NCI-H1417 (cell line): Measurements from ENCODE around the gene FOXC2.
A peak's percentile ranks its signal among the peaks of the same experiment; 100 is the strongest.

Experiments
- DNase-seq, 3 experiments: peaks; one replicate each; lab custom pipeline; 2025; lab: John Stamatoyannopoulos, UW

The FOXC2 gene

DNA sequence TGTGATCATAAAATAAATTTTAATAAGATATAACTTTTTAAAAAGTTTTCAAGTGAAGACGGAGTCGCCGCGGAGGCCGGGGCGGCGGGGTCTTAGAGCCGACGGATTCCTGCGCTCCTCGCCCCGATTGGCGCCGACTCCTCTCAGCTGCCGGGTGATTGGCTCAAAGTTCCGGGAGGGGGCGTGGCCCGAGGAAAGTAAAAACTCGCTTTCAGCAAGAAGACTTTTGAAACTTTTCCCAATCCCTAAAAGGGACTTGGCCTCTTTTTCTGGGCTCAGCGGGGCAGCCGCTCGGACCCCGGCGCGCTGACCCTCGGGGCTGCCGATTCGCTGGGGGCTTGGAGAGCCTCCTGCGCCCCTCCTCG is at the start of gene FOXC2:
Gene FOXC2 (plus strand): TSS at position 229 of the 365 bp plus-strand sequence. CDS start 507 bp downstream, outside the sequence.
- DNase-seq: no peak

DNA sequence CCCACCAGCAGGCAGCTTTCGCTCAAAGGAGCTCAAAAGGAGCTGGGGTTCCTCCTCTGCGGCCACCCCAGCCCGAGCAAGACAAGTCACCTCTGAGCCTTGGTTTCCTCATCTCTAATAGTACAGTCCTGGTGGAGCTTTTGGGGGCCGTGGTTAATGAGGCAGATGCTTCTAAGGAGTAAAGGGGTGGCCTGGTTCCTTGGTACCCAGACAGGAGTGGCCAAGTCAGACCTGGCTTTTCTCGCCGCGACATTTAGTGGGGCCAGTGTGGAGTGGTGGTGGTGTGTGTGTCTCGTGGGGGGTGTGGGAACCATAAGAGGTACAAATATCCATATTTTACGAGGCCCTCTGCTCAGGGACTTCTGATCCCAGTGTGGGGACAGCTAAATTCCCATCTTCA is 49.6 kb upstream of the FOXC2 start:
- DNase-seq: no peak

DNA sequence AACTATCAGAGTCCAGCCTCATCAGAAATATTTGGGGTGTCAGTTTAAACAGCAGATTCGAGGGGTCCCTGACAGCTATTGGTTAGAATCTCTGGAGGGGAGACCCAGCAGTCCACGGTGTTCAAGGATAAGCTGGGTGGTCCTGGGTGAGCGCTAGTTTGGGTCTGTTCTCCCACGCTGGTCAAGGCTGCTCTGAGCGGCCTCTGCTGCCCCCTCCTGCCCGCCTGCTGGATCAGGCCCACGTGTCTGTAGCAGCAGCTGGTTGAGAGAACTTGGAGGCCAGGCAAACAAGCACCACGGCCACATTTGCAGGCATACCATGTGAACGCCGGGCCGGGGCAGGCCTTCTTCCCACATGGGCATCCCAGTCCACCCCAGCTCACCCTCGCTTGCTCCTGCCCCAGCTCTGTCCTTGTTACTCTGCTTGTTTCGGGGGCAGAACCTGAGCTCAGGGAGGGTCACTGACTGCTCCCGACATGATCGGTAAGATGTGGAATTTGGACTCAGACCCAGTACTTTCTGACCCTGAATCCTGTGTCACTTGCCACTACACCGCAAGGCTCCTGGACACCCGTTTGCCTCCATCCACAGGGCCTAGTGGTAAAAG is 48.9 kb upstream of the FOXC2 start:
- DNase-seq: peak in 2 of 3 experiments; percentile 9 to 40

DNA sequence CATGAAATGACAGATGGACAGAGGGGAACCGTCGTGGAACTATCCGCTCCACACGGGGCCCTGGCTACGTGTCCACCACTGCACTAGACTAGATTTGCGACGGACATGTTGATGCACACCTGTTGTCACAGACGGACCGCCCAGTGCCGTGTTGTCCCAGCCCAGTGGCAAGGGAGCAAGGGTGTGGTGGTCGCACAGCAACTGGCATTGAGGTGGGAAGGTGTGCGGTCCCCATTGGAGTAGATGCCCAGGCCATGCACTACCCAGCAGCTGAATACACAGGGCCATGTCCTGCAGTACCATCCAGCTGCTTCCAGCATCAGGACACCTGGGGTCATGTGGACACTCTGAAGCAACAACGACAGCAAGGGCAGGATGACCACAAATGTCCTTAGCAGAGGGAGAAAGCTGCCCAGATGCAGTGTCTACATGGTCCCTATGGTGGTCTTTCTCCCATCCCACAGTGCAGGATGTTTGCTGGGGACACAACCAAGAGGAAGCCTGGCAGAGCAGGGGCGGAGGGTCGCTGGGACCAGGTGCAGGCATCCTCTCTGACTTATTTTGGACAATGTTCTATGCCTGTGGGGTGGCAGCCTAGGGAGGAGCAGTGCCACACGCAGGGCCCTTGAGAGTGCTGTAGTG is 47.5 kb upstream of the FOXC2 start:
- DNase-seq: no peak

DNA sequence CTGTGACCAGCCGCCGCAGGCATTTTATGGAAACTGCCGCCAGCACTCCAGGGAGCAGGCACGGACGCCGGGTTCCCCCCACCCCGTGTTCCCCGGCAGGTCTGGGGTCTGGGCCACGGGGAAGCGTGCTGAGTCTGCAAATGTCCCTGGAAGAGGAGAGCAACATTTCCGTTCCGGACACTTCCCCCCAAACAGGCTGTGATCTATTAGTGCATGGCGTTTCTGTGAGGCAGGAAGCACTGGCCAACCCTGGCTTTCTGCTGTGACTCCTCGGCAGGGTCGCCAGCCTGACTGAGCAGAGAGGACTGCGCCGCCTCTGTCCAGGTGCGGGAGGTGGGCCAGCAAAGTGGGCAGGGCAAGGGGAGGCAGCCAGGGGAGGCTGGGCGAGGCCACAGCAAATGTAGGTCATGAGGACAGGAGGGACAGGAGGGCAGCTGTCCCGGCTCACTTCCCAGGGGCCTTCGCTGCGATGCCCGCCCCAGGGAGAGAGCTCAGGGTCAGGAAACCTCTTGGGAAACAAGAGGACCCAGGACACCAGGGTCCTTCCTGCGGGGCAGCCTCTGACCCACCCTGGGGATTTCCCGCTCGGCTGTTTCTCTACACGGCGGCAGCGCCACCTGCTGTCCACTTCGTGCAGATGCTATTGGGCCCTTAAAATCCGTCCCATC is 46.8 kb upstream of the FOXC2 start:
- DNase-seq: peak; percentile 3 to 60 (median 31)

DNA sequence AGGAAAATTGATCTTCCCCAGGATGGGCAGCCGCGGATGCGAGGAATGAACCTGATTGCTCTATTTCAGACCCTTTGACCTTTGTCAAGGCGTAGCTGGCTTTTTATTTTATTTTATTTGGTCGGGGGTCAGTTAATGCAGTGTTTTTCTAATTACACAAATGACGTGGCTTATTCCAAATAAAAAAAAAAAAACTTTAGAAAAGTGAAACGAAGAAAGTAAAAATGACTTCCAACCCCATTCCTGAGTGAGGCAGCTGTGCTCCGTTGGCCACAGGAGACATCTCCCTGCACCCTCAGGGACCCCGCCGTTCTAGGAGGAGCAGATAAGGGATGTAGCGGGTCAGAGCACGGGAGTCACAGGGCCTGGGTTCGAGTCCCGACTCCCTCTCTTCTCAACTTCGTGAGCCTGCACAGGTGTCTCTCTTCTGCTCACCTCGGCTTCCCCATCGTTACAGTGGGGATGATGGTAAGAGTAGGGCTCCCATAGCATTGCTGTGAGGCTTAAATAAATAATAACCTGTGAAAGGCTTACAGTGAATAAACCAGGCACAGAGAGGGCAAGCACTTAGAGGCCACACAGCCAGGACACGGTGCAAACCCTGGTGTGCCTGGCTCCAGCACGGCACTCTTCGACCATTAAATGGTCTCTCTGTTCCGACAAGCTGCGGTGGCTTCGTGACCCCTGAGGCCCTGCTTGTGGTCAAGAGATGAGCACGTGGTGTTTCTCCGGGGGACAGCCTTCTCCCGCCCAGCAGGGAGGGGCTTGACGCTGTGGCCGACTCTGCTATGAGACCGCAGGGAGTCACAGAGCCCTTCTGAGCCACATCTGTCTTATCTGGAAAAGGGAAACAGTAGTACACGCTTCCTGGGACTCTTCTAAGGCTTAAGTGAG is 46.1 kb upstream of the FOXC2 start:
- DNase-seq: no peak

DNA sequence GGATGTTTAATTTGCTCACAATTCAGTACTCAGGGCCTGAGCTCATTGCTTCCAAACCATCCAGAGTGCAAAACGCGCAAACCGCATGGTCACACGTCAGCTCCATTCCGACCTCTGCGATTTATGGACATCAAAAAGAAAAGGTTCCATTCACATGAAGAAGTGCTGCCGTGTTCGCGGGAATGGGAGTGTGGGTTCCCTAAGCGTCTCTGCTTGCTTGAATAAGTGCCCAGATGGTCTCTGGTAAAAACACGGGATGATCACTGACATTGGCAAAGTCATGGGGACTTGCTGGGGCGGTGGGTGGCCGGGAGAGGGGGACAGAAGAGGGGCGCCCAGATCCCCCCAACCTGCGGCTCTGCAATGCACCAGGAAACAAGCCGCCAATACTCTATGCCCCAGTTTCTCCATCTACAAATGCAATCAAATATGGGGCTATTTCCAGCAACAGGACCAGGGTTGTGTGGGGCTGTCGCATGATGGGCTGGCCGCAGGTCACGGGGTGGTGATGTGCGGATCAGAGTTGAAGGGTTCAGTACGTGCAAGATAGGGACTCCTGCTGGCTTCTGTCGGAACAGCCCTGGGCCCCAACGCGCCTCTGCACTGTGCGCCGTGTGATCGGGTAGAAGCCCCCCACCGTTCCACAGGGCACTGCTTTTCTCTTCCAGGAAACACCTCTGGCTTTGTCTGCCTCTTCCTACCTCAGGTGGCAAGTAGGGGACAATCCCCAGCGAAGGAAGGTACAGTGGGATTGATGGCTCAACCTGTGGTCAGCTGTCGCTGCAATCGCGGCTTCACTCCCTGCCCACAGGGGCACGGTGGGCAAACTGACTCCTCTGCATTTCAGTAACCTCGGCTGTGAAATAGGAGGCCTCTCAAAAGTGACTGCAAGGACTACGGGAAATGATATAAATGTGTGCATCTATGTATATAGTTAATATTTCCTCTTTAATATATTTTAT is 45.1 kb upstream of the FOXC2 start:
- no peak for DNase-seq

DNA sequence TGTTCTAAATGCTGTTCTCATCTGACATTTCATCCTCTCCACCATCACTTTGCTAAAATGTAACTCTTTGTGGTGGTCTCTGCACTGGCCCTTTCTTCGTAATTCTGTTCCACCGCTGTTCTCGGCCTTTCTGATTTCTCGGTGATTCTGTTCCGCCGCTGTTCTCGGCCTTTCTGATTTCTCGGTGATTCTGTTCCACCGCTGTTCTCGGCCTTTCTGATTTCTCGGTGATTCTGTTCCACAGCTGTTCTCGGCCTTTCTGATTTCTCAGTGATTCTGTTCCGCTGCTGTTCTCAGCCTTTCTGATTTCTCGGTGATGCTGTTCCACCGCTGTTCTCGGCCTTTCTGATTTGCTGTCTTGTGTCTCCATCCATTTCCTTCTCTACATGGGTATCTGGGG is 44.0 kb upstream of the FOXC2 start:
- DNase-seq: no peak

DNA sequence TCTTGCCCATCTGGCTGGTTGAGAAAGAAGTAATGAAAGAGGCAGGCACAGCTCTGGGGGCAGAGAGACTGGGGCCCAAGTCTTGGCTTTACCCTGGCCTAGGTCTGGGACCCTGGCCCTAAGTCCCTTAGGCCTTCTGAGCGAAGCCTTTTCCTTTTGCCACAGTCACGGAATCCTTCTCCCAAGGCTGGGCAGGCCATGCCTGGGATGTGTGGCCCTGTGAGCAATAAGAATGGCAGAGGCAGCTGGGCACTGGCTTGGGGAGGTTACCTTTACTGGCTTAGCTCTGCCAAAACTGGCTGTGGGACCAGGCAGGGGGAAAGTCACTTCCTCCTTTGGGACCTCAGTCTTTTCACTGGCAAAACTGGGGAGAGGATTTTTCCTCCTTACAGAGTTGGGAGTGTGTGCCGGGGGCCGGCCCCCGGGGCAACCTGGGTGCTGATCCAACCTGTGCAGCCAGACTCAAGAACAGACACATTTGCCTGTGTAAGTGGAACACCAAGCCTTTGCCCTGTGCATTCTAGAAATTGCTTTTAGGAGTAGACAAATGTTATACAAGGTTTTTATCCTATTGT is 43.4 kb upstream of the FOXC2 start:
- no peak for DNase-seq

DNA sequence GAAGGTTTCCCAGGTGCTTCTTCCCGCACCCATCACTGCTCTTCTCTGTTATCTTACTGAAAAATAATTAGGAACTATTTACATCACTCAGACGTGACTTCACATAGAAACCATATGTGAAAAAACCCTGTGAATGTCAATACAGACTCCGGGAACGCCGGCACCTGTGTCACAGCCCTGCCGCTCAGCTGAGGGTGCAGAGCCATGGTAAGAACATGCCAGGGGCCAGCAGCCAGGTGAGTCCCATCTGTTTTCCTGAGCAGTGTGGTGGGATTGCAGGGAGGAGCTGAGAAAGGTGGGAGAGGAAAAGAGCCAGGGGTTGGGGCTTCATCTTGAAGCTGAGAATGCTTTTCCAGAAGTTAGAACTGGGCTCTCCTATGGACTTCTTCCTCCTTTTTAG is 42.6 kb upstream of the FOXC2 start:
- DNase-seq: peak in 1 of 3 experiments; percentile 24

DNA sequence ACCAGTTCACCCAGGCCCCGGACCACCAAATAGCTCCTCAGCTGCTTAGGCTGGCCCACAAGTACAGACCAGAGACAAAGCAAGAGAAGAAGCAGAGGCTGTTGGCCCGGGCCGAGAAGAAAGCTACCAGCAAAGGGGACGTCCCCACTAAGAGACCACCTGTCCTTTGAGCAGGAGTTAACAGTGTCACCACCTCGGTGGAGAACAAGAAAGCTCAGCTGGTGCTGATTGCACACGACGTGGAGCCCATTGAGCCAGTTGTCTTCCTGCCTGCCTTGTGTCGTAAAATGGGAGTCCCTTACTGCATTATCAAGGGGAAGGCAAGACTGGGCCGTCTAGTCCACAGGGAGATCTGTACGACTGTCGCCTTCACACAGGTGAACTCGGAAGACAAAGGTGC is 40.9 kb upstream of the FOXC2 start:
- DNase-seq: no peak

DNA sequence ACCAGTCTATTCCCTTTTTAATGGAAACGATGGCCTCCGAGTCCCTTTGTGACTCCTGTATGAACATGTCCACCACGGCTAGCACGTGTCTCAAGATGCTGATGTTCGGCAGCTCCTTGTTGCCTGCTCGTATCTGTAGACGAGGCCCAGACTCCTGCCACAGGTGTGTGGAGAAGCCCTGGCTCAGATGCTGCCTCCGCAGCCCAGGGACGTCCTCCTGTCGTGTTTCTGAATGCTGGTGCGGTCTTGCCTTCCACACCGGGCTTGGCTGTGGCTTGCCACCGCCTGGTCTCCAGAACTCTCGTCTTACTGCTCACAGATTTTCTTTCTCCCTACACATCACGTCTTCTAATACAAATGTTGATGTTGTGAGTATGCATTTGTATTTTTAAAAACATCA is 39.3 kb upstream of the FOXC2 start:
- DNase-seq: no peak

DNA sequence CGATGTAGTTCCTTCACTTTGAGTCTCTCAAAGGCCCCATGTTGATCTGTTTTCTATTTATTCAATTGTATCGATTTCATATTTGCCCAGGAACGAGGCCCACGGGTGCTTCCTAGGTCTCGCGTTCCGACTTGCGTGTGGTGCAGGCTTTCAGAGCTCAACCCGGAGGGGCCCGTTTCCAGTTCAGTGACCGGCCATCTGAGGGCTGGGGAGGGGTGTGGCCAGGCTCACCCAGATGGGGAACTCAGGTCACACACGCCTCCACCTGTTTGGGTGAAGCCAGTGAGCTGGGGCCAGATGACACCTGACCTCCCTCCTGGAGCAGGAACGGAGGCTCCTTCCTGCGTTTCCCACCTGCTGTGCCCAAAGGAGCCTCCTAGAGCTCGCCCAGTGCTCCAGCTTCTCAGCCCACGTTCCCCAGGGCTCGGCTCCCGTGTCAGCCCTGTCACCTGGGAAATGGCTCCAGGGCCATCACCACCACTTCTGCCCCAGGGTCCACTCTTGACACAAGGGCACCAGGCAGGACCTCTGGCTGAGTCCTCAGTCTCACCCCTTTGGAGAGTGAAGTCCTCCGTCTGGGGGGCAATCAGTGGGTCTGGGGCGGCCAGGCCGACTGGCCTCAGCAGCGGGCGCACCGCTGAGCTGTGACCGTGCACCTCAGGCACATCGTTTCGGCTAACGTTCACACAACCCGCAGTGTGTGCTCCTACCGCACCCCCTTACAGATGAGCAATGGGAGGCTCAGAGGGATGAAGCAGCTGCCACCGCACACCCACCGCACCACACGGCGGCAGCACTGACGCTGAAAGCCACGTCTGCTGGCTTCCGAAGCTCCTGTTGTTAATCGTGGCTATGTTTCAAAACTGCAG is 38.3 kb upstream of the FOXC2 start:
- no peak for DNase-seq

DNA sequence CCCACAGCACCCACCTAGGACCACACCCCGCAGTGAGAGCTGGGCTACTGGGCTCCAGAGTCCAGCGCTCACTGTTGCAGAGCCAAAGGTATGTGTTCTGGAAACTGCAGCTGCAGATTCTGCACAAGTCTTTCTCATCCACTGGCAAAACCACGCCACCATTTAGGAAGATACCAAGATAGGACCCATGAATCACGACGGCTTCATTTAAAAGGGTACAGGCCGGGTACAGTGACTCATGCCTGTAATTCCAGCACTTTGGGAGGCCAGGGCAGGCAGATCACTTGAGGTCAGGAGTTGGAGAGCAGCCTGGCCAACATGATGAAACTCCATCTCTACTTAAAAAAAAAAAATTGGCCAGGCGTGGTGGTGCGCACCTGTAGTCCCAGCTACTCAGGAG is 37.5 kb upstream of the FOXC2 start:
- no peak for DNase-seq

DNA sequence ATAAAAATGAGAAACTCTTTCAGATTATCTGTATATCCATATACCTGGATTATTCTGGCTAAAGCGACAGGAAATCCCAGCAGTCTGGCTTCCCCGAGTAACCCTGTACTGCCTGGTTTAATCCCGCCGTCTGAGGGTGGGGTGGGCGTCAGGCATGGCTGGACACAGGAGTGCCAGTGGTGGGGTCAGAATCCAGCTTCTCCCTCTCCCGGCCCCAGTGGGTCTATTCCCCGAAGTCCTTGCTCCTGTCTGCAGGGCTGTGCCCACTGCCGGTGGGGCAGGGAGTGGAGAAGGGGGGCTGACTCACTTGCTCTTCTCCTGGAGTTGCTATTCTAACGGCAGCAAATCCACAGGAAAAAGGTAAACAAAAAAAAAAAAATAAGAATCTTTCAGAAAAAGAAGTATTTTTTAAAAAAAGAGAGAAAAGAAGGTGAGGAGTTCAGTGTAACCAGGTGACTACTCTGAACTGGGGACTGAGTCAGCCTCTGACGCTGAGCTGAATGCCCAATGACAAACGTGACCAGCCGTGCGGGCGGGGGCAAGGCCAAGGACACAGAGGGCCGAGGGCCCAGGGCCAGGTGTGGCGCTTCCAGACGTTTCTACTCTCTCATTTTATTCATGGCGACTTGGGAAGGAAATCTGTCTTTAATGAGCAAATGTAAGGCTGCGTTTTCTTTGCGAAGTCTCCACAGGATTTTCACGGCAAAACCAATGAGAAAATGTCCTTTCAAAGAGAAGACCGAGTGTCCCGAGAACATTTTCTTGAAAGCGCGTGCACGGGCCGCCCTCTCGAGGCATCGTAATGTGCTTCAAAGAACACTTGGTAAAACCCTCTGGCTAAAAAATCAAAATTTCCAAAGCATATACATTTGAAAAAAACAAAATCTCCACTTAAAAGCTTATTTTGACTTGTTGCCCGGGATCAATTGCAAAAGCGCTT is 36.1 kb upstream of the FOXC2 start:
- no peak for DNase-seq

DNA sequence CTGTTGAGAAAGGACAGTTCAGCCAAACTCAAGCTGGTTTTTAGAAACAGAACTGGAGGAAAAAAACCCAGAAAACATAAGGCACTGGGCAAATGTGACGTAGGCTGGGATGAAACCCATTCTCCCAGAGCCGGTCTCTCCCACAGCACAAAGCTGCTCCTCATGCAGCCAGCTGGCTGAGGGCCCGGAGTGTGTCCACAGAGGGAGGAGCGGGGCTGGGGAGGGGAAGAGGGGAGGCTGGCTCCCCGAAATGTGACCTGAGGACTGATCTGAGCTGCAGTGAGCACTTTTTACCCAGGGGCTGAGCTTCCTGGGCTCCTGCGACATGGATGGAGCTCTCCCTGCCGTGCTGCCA is 35.5 kb upstream of the FOXC2 start:
- no peak for DNase-seq

DNA sequence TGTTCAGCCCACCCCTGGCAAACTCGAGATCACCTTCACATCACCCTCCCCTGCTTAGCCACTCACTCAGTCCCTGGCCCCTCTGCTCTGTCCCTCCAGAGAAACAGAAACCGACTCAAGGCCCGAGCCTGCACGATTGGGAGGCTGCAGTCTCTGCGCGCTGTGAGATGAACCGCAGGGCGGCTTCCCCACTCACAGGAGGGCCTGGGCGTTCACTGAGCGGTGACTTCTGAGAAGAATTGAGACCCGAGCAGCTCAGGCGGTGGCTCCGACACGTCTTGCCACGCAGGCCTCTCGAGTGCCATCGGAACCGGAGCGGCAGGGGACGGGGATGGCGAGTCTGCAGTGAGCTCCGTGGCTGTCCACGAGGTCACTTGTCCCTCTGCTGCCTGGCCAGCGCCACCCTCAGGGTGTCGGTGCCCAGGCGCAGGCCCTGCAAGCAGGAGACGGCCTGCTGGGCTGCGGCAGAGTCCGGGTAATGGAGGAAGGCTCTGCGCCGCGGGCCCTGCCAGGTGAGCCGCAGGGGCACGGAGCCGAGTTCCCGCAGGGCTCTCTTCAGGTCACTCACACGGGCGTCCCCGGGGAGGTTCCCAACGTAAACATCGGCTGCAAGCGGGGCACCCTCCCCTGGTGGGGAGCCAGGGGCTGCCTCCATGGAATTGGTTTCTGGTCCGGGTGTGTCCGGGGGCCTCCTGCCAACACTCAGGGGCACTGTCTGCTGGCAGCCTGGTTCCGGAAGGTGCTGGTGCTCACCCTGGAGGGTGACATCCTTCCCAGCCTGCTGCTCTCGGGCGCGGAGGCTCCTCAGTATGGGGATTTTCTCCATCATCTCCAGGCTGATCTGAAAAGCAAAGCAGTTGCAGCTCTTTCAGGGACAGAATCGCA is 34.7 kb upstream of the FOXC2 start:
- DNase-seq: no peak

DNA sequence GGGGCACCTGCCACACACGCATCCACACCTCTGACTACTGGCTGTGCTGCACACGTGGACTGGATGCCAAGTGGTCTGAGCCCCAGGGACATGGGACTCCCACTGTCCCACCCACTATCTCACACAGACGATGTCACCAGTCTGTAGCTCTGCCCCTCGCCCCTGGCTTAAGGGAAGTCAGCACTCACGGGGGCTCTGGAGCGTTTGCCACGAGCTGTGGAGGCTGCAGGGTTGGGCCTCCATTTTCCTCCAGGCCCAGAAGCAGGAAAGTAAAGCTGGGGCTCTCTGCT is 34.2 kb upstream of the FOXC2 start:
- DNase-seq: no peak
